ENCODE measurements around the gene POLD3.

POLD3 gene

GRCh38 chr11:74634537-74634936 is 42.2 kb downstream of the POLD3 start:
- H3K4me3 ChIP-seq (ENCODE audit: control insufficient read depth, low read depth, low read length), result no peak overlapping the region
- TF ChIP-seq CTCF (IDR thresholded peaks at IDR 0.05; ENCODE audit: control insufficient read depth, insufficient read depth, low read depth, low read length, missing control alignments), result peak; percentile 50
- no peak for DNase-seq (ENCODE audit: low read depth)

GRCh38 chr11:74636630-74637184 is 44.3 kb downstream of the POLD3 start:
- peak; percentile 75 for DNase-seq (ENCODE audit: low read depth)
- H3K4me3 ChIP-seq (ENCODE audit: control insufficient read depth, low read depth, low read length), result no peak overlapping the region
- no peak for TF ChIP-seq CTCF (IDR thresholded peaks at IDR 0.05; ENCODE audit: control insufficient read depth, insufficient read depth, low read depth, low read length, missing control alignments)

GRCh38 chr11:74637700-74638099 is 45.3 kb downstream of the POLD3 start:
- no peak for TF ChIP-seq CTCF (IDR thresholded peaks at IDR 0.05; ENCODE audit: control insufficient read depth, insufficient read depth, low read depth, low read length, missing control alignments)

GRCh38 chr11:74638869-74639268 is 46.5 kb downstream of the POLD3 start:
- DNase-seq (ENCODE audit: low read depth), result no peak
- TF ChIP-seq CTCF (IDR thresholded peaks at IDR 0.05; ENCODE audit: control insufficient read depth, insufficient read depth, low read depth, low read length, missing control alignments), result no peak

More at GRCh38 chr11:74637700-74638099, 45.3 kb downstream of the POLD3 start:
- DNase-seq (ENCODE audit: low read depth), result no peak
- no peak overlapping the region for H3K4me3 ChIP-seq (ENCODE audit: control insufficient read depth, low read depth, low read length)

GRCh38 chr11:74639533-74639932 is 47.2 kb downstream of the POLD3 start:
- no peak for TF ChIP-seq CTCF (IDR thresholded peaks at IDR 0.05; ENCODE audit: control insufficient read depth, insufficient read depth, low read depth, low read length, missing control alignments)
- DNase-seq (ENCODE audit: low read depth), result no peak
- H3K4me3 ChIP-seq (ENCODE audit: control insufficient read depth, low read depth, low read length), result no peak overlapping the region

More at GRCh38 chr11:74638869-74639268, 46.5 kb downstream of the POLD3 start:
- H3K4me3 ChIP-seq (ENCODE audit: control insufficient read depth, low read depth, low read length), result no peak overlapping the region

- H3K4me3 ChIP-seq (ENCODE audit: control insufficient read depth, low read depth, low read length), result no peak overlapping the region
- no peak for TF ChIP-seq CTCF (IDR thresholded peaks at IDR 0.05; ENCODE audit: control insufficient read depth, insufficient read depth, low read depth, low read length, missing control alignments)
- no peak for DNase-seq (ENCODE audit: low read depth)
Measured at GRCh38 chr11:74641289-74641688, 48.9 kb downstream of the POLD3 start.

Data from AG09309 (cell line).